Caco-2 (cell line): ENCODE measurements around the gene FAM20B. TPM values are rescaled to one million over a fixed set of nuclear protein-coding genes. Genes with fewer than 3 reads are reported as not detected.

Experiments used
- BruUV-seq: library from RNA; stranded (reverse); fragments of 400-500 nt; replicated peaks from 2 replicates; lab custom pipeline; 2021; lab: Mats Ljungman, UMichigan
- CTCF ChIA-PET: fragments of 300-600 bp; sonication (Branson Sonifier 250); formaldehyde crosslinking; loops from one replicate; lab custom pipeline; 2022; ENCODE audit warnings: antibody characterized with exemption; lab: Charles Lee
- POLR2A ChIA-PET: fragments of 300-600 bp; sonication (Branson Sonifier 250); formaldehyde crosslinking; loops from one replicate; lab custom pipeline; 2022; ENCODE audit warnings: antibody characterized with exemption; lab: Charles Lee
- DNase-seq, 2 experiments: peaks; one replicate each; pipeline versions ENCODE4 v3.0.0 to v3.0.0-alpha.2; 2020 to 2022
- H3K27me3 ChIP-seq: replicated peaks from 2 replicates; pipeline ENCODE4 v1.6.0; 2011; ENCODE audit warnings: low read length; ENCODE audit not compliant: control insufficient read depth, insufficient read depth
- H3K36me3 ChIP-seq: 2 replicates; pipeline ENCODE4 v1.5.1; 2011; ENCODE audit warnings: low read length; ENCODE audit not compliant: control insufficient read depth, insufficient read depth
- H3K4me1 ChIP-seq: fragments of 250-450 bp; sonication (Bioruptor Pico); 2 replicates; pipeline ENCODE4 v1.5.1; 2020; ENCODE audit warnings: mild to moderate bottlenecking
- H3K4me3 ChIP-seq: 2 replicates; pipeline ENCODE4 v1.5.1; 2011; ENCODE audit warnings: low read depth, mild to moderate bottlenecking, control low read depth, low read length
- H3K9me3 ChIP-seq: fragments of 250-450 bp; sonication (Bioruptor Pico); 2 replicates; pipeline ENCODE4 v1.5.1; 2020; ENCODE audit warnings: mild to moderate bottlenecking, moderate library complexity
- H3K27ac Mint-ChIP-seq: one replicate; pipeline ENCODE4 v1.8.0; 2022; ENCODE audit warnings: mixed read lengths; ENCODE audit not compliant: unreplicated experiment
- H3K27me3 Mint-ChIP-seq: one replicate; pipeline ENCODE4 v1.8.0; 2022; ENCODE audit warnings: mixed read lengths; ENCODE audit not compliant: insufficient read depth, unreplicated experiment
- H3K36me3 Mint-ChIP-seq: one replicate; pipeline ENCODE4 v1.8.0; 2022; ENCODE audit warnings: mild to moderate bottlenecking, mixed read lengths; ENCODE audit not compliant: insufficient read depth, unreplicated experiment
- H3K4me1 Mint-ChIP-seq: one replicate; pipeline ENCODE4 v1.8.0; 2022; ENCODE audit warnings: low read depth, mixed read lengths; ENCODE audit not compliant: unreplicated experiment
- H3K4me3 Mint-ChIP-seq: one replicate; pipeline ENCODE4 v1.8.0; 2022; ENCODE audit warnings: mild to moderate bottlenecking, moderate library complexity, mixed read lengths; ENCODE audit not compliant: unreplicated experiment
- H3K9me3 Mint-ChIP-seq: one replicate; pipeline ENCODE4 v1.8.0; 2022; ENCODE audit warnings: mixed read lengths; ENCODE audit not compliant: unreplicated experiment
- intact Hi-C: fragments of 100-400 bp; cut with micrococcal nuclease; formaldehyde crosslinking; loops from one replicate; pipeline ENCODE4 v1.10.0; 2022; ENCODE audit not compliant: unreplicated experiment
- total RNA-seq: library from RNA; stranded (reverse); gene quantifications from 2 replicates; pipeline ENCODE4 v1.2.3, GENCODE V29; 2022
- TF ChIP-seq, protein P1 (sequence below), 2 experiments: fragments of 200-600 bp in 1 of 2; IDR thresholded peaks; 1 replicate in 1 of 2; 2 replicates in 1 of 2; pipeline versions ENCODE4 v1.5.1 to v1.8.0; 2011 to 2022; ENCODE audit warnings: antibody characterized with exemption in 1 of 2, control low read depth in 1 of 2, inconsistent platforms in 1 of 2, low read depth in 1 of 2, low read length in 1 of 2, mild to moderate bottlenecking in 1 of 2, moderate library complexity in 1 of 2; ENCODE audit not compliant: insufficient read depth in 1 of 2, severe bottlenecking in 1 of 2, unreplicated experiment in 1 of 2

FAM20B gene
- total RNA-seq, 1 experiment from 2014 or later, result 24.5 TPM

DNA sequence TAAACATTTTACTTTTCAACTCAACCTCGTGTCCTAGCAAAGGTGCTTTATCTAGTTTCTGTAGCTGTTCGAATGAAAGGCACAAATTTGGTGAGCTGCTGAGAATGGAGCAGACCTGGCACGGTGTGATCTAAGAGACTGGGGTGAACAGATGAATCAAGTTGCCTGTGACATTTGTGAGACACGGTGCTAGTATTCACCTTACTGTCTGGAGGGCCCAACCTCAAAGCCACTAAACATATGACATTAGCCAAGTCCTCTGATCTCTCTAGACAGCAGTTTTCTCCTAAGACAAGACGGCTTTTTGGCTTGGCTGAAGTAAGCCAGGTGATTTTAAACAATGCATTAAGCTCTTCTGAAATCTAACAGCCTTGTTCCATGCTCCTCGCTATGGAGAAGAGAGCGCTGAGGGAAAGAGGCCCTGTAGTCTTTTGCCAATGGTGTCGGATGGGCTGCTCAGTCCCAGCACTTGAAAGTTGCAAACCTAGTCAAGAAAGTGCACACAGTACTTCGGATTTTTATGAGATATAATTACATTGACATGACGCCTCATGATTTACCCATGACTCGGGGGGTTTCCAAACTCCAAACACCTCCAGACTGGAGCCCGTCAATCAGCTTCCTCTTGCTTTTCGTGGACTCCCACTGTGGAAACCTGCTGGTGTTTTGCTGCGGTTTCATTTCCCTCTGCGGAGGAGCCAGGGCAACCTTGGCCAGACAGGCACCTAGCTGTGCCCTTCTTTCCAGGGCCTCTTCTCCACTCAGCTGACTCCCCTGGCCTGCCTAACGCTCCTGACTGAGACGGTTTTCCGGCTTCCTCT, 55.4 kb downstream of the FAM20B start:
- DNase-seq, result no peak
- TF ChIP-seq, protein P1, sequence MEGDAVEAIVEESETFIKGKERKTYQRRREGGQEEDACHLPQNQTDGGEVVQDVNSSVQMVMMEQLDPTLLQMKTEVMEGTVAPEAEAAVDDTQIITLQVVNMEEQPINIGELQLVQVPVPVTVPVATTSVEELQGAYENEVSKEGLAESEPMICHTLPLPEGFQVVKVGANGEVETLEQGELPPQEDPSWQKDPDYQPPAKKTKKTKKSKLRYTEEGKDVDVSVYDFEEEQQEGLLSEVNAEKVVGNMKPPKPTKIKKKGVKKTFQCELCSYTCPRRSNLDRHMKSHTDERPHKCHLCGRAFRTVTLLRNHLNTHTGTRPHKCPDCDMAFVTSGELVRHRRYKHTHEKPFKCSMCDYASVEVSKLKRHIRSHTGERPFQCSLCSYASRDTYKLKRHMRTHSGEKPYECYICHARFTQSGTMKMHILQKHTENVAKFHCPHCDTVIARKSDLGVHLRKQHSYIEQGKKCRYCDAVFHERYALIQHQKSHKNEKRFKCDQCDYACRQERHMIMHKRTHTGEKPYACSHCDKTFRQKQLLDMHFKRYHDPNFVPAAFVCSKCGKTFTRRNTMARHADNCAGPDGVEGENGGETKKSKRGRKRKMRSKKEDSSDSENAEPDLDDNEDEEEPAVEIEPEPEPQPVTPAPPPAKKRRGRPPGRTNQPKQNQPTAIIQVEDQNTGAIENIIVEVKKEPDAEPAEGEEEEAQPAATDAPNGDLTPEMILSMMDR (IDR thresholded peaks at IDR 0.05; ENCODE audit: insufficient read depth in 1 of 2, low read depth in 1 of 2, low read length in 1 of 2, severe bottlenecking in 1 of 2, unreplicated experiment in 1 of 2), result no peak
- TSS peak; percentile 83 for BruUV-seq
- Histone ChIP-seq H3K36me3 (no peaks in the 10 kb centered on the region), H3K4me3 (peak overlapping the region; percentile 97), H3K27me3 (no peaks in the 10 kb centered on the region), H3K9me3 (no peaks in the 10 kb centered on the region), H3K4me1 (peaks cover 5% of the 10 kb centered on the region; the same call in 1 of the 2 replicates)
- intact Hi-C loops, result loop anchor here (2.0 to 10.0 kb wide), 3 partner anchors 112 to 1409 kb away; no protein-coding TSS in a partner anchor
- Mint-ChIP-seq H3K36me3 (peaks cover 21% of the 10 kb centered on the region), H3K9me3 (no peaks in the 10 kb centered on the region), H3K27me3 (no peaks in the 10 kb centered on the region), H3K27ac (peak overlapping the region; percentile 96), H3K4me1 (peaks cover 9% of the 10 kb centered on the region), H3K4me3 (peak overlapping the region; percentile 98)
- ChIA-PET CTCF (no interaction called here), POLR2A (interaction anchor here (1.6 kb wide), 1 partner anchor 212 kb away, joined by 4 read pairs; the partner anchor contains the start of gene SOAT1)

DNA sequence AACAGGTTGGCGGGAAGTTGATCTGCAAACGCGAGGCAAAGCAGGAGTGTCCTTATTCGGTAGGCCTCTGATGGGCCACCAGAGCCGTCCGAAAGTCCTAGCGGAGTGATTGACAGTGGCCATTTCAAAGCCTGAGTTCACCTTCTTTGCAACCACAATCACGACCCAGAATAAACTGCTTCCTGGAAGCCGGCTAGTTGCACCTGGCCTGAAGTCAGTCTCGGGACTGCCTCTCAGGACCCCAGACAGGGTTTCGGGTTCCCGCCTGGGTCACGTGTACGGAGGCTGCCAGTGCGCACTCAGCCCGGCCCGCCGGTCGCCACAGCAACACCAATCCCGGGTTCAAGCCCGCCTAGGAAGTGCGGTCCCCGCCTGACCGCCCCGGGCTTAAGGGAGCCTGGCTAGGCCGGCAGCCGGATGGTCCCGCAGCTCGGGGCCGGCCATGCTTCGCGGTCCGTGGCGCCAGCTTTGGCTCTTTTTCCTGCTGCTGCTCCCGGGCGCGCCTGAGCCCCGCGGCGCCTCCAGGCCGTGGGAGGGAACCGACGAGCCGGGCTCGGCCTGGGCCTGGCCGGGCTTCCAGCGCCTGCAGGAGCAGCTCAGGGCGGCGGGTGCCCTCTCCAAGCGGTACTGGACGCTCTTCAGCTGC, 56.1 kb downstream of the FAM20B start, which contains the start of gene TOR3A:
Gene TOR3A, plus strand, starts transcription at position 384 of the 646 bp plus-strand sequence. Its CDS starts 59 bp downstream, at position 443.
- H3K27me3 Mint-ChIP-seq, result no peaks in the 10 kb centered on the region
- no TSS peak for BruUV-seq
- no peaks in the 10 kb centered on the region for H3K36me3 ChIP-seq
- peaks cover 24% of the 10 kb centered on the region for H3K36me3 Mint-ChIP-seq
- H3K27ac Mint-ChIP-seq, result peak within 1 kb of the TSS; percentile 96
- peak within 1 kb of the TSS; percentile 98 for H3K4me3 Mint-ChIP-seq
- peak within 1 kb of the TSS; percentile 97 for H3K4me3 ChIP-seq
- H3K4me1 Mint-ChIP-seq, result peaks cover 9% of the 10 kb centered on the region
- H3K4me1 ChIP-seq, result peaks cover 5% of the 10 kb centered on the region; the same call in 1 of the 2 replicates
- intact Hi-C loops, result loop anchor here (1.0 to 10.0 kb wide), 5 partner anchors 111 to 1410 kb away; no protein-coding TSS in a partner anchor
- CTCF ChIA-PET, result interaction anchor here (0.6 to 0.9 kb wide), 3 partner anchors 11 to 39 kb away, joined by 3 to 7 read pairs (median 3); no protein-coding TSS in a partner anchor
- no peaks in the 10 kb centered on the region for H3K9me3 ChIP-seq
- peak; percentile 93 to 94 for DNase-seq
- TF ChIP-seq, protein P1 (IDR thresholded peaks at IDR 0.05; ENCODE audit: insufficient read depth in 1 of 2, low read depth in 1 of 2, low read length in 1 of 2, severe bottlenecking in 1 of 2, unreplicated experiment in 1 of 2), result no peak
- H3K9me3 Mint-ChIP-seq, result no peaks in the 10 kb centered on the region
- POLR2A ChIA-PET, result interaction anchor here (1.6 kb wide), 1 partner anchor 212 kb away, joined by 4 read pairs; the partner anchor contains the start of gene SOAT1
- H3K27me3 ChIP-seq, result no peaks in the 10 kb centered on the region
